Lower lobe of right lung (tissue), 2 donors: ENCODE measurements around the gene MSANTD4. TPM values are rescaled to one million over a fixed set of nuclear protein-coding genes. Genes with fewer than 3 reads are reported as not detected.

Experiments
- ATAC-seq, 2 donors: fragments of 200-7000 bp; cut with Tn5 transposase; one replicate each; pipeline ENCODE4 v1.9.1; 2020 to 2022; ENCODE audit warnings: mild to moderate bottlenecking in 2 of 2, moderate library complexity in 2 of 2
- DNase-seq: peaks from one replicate; pipeline ENCODE4 v3.0.0-alpha.2; 2020
- H3K27ac ChIP-seq: fragments of 200-600 bp; one replicate; pipeline ENCODE4 v1.8.0; 2022
- H3K27me3 ChIP-seq: fragments of 200-600 bp; one replicate; pipeline ENCODE4 v1.8.0; 2022; ENCODE audit warnings: low read depth
- H3K36me3 ChIP-seq: fragments of 200-600 bp; one replicate; pipeline ENCODE4 v1.8.0; 2022; ENCODE audit warnings: mild to moderate bottlenecking
- H3K4me1 ChIP-seq: fragments of 200-600 bp; one replicate; pipeline ENCODE4 v1.8.0; 2022
- H3K4me3 ChIP-seq: fragments of 200-600 bp; one replicate; pipeline ENCODE4 v1.8.0; 2022; ENCODE audit warnings: mild to moderate bottlenecking
- H3K9me3 ChIP-seq: fragments of 200-600 bp; one replicate; pipeline ENCODE4 v1.8.0; 2022
- CTCF ChIP-seq: fragments of 200-600 bp; IDR thresholded peaks from one replicate; pipeline ENCODE4 v1.8.0; 2022; ENCODE audit warnings: antibody characterized with exemption, mild to moderate bottlenecking
- intact Hi-C: fragments of 100-400 bp; cut with DNase I; formaldehyde crosslinking; loops from one replicate; pipeline ENCODE4 v1.11.0; 2022
- total RNA-seq: library from RNA; stranded (reverse); fragmentation: NEBNext Ultra II Directional; extraction: Animal tissue kit (Norgen Biotek cat#: 25700); gene quantifications from one replicate; pipeline ENCODE4 v1.2.1, GENCODE V29; 2021
- donor health status: DM: no; HTN: yes; CAD: no; lungs with severe emphysema.

Gene MSANTD4
- total RNA-seq, 1 donor from 2014 or later, result 19.6 TPM

GRCh38 chr11:106021181-106021966, 666 bp downstream of the MSANTD4 start:
- Histone ChIP-seq H3K4me3 (peak overlapping the region; percentile 97), H3K27ac (peak overlapping the region; percentile 82), H3K27me3 (no peaks in the 10 kb centered on the region), H3K9me3 (no peaks in the 10 kb centered on the region), H3K4me1 (peaks cover 23% of the 10 kb centered on the region), H3K36me3 (no peaks in the 10 kb centered on the region)
- intact Hi-C loops, result no loop called here
- no peak for TF ChIP-seq CTCF
- DNase-seq (no peak), ATAC-seq (peak; percentile 7 to 29)

GRCh38 chr11:106017093-106017492, 4.9 kb downstream of the MSANTD4 start:
- no peak for ATAC-seq
- Histone ChIP-seq H3K4me1 (peaks cover 28% of the 10 kb centered on the region), H3K36me3 (no peaks in the 10 kb centered on the region), H3K27me3 (no peaks in the 10 kb centered on the region), H3K27ac (no peak overlapping the region), H3K9me3 (no peaks in the 10 kb centered on the region), H3K4me3 (no peak overlapping the region)
- DNase-seq, result no peak
- intact Hi-C loops, result no loop called here
- TF ChIP-seq CTCF, result no peak

GRCh38 chr11:106015066-106015465, 7.0 kb downstream of the MSANTD4 start:
- DNase-seq, result no peak
- ATAC-seq, result no peak
- Histone ChIP-seq H3K4me3 (no peak overlapping the region), H3K36me3 (peaks cover 8% of the 10 kb centered on the region), H3K27ac (no peak overlapping the region), H3K4me1 (peaks cover 14% of the 10 kb centered on the region), H3K9me3 (no peaks in the 10 kb centered on the region), H3K27me3 (no peaks in the 10 kb centered on the region)
- TF ChIP-seq CTCF, result no peak
- intact Hi-C loops, result no loop called here

GRCh38 chr11:106014620-106015019, 7.4 kb downstream of the MSANTD4 start:
- no peak for TF ChIP-seq CTCF
- no peak for ATAC-seq
- intact Hi-C loops, result no loop called here

GRCh38 chr11:106014035-106014434, 8.0 kb downstream of the MSANTD4 start:
- Histone ChIP-seq H3K4me1 (peaks cover 14% of the 10 kb centered on the region), H3K27ac (no peak overlapping the region), H3K36me3 (peaks cover 18% of the 10 kb centered on the region), H3K27me3 (no peaks in the 10 kb centered on the region), H3K4me3 (no peak overlapping the region), H3K9me3 (no peaks in the 10 kb centered on the region)
- no peak for TF ChIP-seq CTCF
- DNase-seq, result no peak
- no peak for ATAC-seq
- intact Hi-C loops, result no loop called here

More at GRCh38 chr11:106014620-106015019, 7.4 kb downstream of the MSANTD4 start:
- peaks cover 12% of the 10 kb centered on the region for H3K36me3 ChIP-seq
- no peaks in the 10 kb centered on the region for H3K27me3 ChIP-seq
- H3K4me3 ChIP-seq, result no peak overlapping the region
- no peaks in the 10 kb centered on the region for H3K9me3 ChIP-seq
- DNase-seq, result no peak
- no peak overlapping the region for H3K27ac ChIP-seq
- H3K4me1 ChIP-seq, result peaks cover 14% of the 10 kb centered on the region
